Esophagus muscularis mucosa (tissue), 3 donors: ENCODE measurements around the gene GTF3C5.

Source experiments
- CTCF ChIP-seq, 3 experiments: fragments of 200-600 bp in 2 of 3; fragments of 450-650 bp in 1 of 3; sonication (generic) in 2 of 3; IDR thresholded peaks; one replicate each; pipeline ENCODE4 v1.5.1; 2017 to 2019; ENCODE audit warnings: antibody characterized with exemption in 3 of 3, mild to moderate bottlenecking in 2 of 3, moderate library complexity in 1 of 3
- POLR2A ChIP-seq: fragments of 450-650 bp; IDR thresholded peaks from one replicate; pipeline ENCODE4 v1.6.1; 2017; ENCODE audit warnings: antibody characterized with exemption, moderate library complexity, mild to moderate bottlenecking, low read depth

DNA sequence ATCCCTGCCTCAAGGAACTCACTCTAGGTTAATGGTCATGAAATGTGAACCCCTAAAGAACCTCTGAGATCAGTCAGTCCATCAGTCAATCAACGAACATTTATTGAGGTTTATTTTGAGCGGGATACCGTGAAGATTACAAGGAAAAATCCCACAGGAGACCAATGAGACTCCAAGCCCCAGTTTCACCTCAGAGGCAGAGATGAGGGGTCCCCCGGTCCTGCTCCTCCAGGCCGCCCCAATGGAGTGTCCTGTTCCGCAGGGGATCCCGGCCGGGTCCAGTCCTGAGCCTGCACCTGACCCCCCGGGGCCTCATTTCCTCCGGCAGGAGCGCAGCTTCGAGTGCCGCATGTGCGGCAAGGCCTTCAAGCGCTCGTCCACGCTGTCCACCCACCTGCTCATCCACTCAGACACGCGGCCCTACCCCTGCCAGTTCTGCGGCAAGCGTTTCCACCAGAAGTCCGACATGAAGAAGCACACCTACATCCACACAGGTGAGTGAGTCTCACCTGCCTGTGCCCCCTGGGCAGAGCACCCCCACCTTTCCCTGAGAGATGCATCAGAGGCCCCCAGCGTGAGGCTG lies 41.3 kb upstream of the GTF3C5 start:
- no peak for TF ChIP-seq CTCF (IDR thresholded peaks at IDR 0.05)
- no peak for TF ChIP-seq POLR2A
